Caco-2 (cell line): ENCODE data around the gene MYADML2. TPM values are rescaled to one million over a fixed set of nuclear protein-coding genes. Genes with fewer than 3 reads are reported as not detected.

Experiments used
- BruUV-seq: library from RNA; stranded (reverse); fragments of 400-500 nt; replicated peaks from 2 replicates; lab custom pipeline; 2021; lab: Mats Ljungman, UMichigan
- CTCF ChIA-PET: fragments of 300-600 bp; sonication (Branson Sonifier 250); formaldehyde crosslinking; loops from one replicate; lab custom pipeline; 2022; ENCODE audit warnings: antibody characterized with exemption; lab: Charles Lee
- POLR2A ChIA-PET: fragments of 300-600 bp; sonication (Branson Sonifier 250); formaldehyde crosslinking; loops from one replicate; lab custom pipeline; 2022; ENCODE audit warnings: antibody characterized with exemption; lab: Charles Lee
- DNase-seq, 2 experiments: peaks; one replicate each; pipeline versions ENCODE4 v3.0.0 to v3.0.0-alpha.2; 2020 to 2022
- H3K27me3 ChIP-seq: replicated peaks from 2 replicates; pipeline ENCODE4 v1.6.0; 2011; ENCODE audit warnings: low read length; ENCODE audit not compliant: control insufficient read depth, insufficient read depth
- H3K36me3 ChIP-seq: 2 replicates; pipeline ENCODE4 v1.5.1; 2011; ENCODE audit warnings: low read length; ENCODE audit not compliant: control insufficient read depth, insufficient read depth
- H3K4me1 ChIP-seq: fragments of 250-450 bp; sonication (Bioruptor Pico); 2 replicates; pipeline ENCODE4 v1.5.1; 2020; ENCODE audit warnings: mild to moderate bottlenecking
- H3K4me3 ChIP-seq: 2 replicates; pipeline ENCODE4 v1.5.1; 2011; ENCODE audit warnings: low read depth, mild to moderate bottlenecking, control low read depth, low read length
- H3K9me3 ChIP-seq: fragments of 250-450 bp; sonication (Bioruptor Pico); 2 replicates; pipeline ENCODE4 v1.5.1; 2020; ENCODE audit warnings: mild to moderate bottlenecking, moderate library complexity
- H3K27ac Mint-ChIP-seq: one replicate; pipeline ENCODE4 v1.8.0; 2022; ENCODE audit warnings: mixed read lengths; ENCODE audit not compliant: unreplicated experiment
- H3K27me3 Mint-ChIP-seq: one replicate; pipeline ENCODE4 v1.8.0; 2022; ENCODE audit warnings: mixed read lengths; ENCODE audit not compliant: insufficient read depth, unreplicated experiment
- H3K36me3 Mint-ChIP-seq: one replicate; pipeline ENCODE4 v1.8.0; 2022; ENCODE audit warnings: mild to moderate bottlenecking, mixed read lengths; ENCODE audit not compliant: insufficient read depth, unreplicated experiment
- H3K4me1 Mint-ChIP-seq: one replicate; pipeline ENCODE4 v1.8.0; 2022; ENCODE audit warnings: low read depth, mixed read lengths; ENCODE audit not compliant: unreplicated experiment
- H3K4me3 Mint-ChIP-seq: one replicate; pipeline ENCODE4 v1.8.0; 2022; ENCODE audit warnings: mild to moderate bottlenecking, moderate library complexity, mixed read lengths; ENCODE audit not compliant: unreplicated experiment
- H3K9me3 Mint-ChIP-seq: one replicate; pipeline ENCODE4 v1.8.0; 2022; ENCODE audit warnings: mixed read lengths; ENCODE audit not compliant: unreplicated experiment
- CTCF ChIP-seq, 2 experiments: fragments of 200-600 bp in 1 of 2; IDR thresholded peaks; 1 replicate in 1 of 2; 2 replicates in 1 of 2; pipeline versions ENCODE4 v1.5.1 to v1.8.0; 2011 to 2022; ENCODE audit warnings: antibody characterized with exemption in 1 of 2, control low read depth in 1 of 2, inconsistent platforms in 1 of 2, low read depth in 1 of 2, low read length in 1 of 2, mild to moderate bottlenecking in 1 of 2, moderate library complexity in 1 of 2; ENCODE audit not compliant: insufficient read depth in 1 of 2, severe bottlenecking in 1 of 2, unreplicated experiment in 1 of 2
- intact Hi-C: fragments of 100-400 bp; cut with micrococcal nuclease; formaldehyde crosslinking; loops from one replicate; pipeline ENCODE4 v1.10.0; 2022; ENCODE audit not compliant: unreplicated experiment
- total RNA-seq: library from RNA; stranded (reverse); gene quantifications from 2 replicates; pipeline ENCODE4 v1.2.3, GENCODE V29; 2022

Gene MYADML2
- total RNA-seq, 1 experiment from 2014 or later = not detected

- peak; percentile 90 to 96 for DNase-seq
- H3K27me3 ChIP-seq = no peaks in the 10 kb centered on the region
- Mint-ChIP-seq H3K27me3 (no peaks in the 10 kb centered on the region), H3K4me3 (peak within 1 kb of the TSS; percentile 98), H3K36me3 (peaks cover 48% of the 10 kb centered on the region), H3K4me1 (peaks cover 5% of the 10 kb centered on the region), H3K9me3 (no peaks in the 10 kb centered on the region), H3K27ac (peak within 1 kb of the TSS; percentile 97)
- peaks cover 8% of the 10 kb centered on the region; the same call in 1 of the 2 replicates for H3K4me1 ChIP-seq
- no peaks in the 10 kb centered on the region for H3K36me3 ChIP-seq
- intact Hi-C loops = loop anchor here (1.0 kb wide), 1 partner anchor 46 kb away; the partner anchor contains the start of gene LRRC45
- peaks cover 11% of the 10 kb centered on the region for H3K9me3 ChIP-seq
- ChIA-PET CTCF (interaction anchor here (0.5 to 1.4 kb wide), 3 partner anchors 9 to 43 kb away, joined by 3 to 11 read pairs (median 5); no protein-coding TSS in a partner anchor), POLR2A (interaction anchor here (0.5 to 1.0 kb wide), 5 partner anchors 9 to 121 kb away, joined by 3 to 7 read pairs (median 7); no protein-coding TSS in a partner anchor)
- TF ChIP-seq CTCF (IDR thresholded peaks at IDR 0.05; ENCODE audit: insufficient read depth in 1 of 2, low read depth in 1 of 2, low read length in 1 of 2, severe bottlenecking in 1 of 2, unreplicated experiment in 1 of 2) = no peak
- BruUV-seq = no TSS peak
- peak within 1 kb of the TSS; percentile 79 for H3K4me3 ChIP-seq
Observed at GRCh38 chr17:81977211-81977808, 30.3 kb upstream of the MYADML2 start, which contains the start of gene ASPSCR1. Gene ASPSCR1, plus strand, starts transcription at chr17:81977629. Its CDS starts 18 bp downstream, at chr17:81977647.

- Histone ChIP-seq H3K4me1 (peaks cover 8% of the 10 kb centered on the region; the same call in 1 of the 2 replicates), H3K36me3 (no peaks in the 10 kb centered on the region), H3K4me3 (peak overlapping the region; percentile 79), H3K27me3 (no peaks in the 10 kb centered on the region), H3K9me3 (peaks cover 12% of the 10 kb centered on the region)
- DNase-seq = peak; percentile 65 to 72
- ChIA-PET CTCF (interaction anchor here (0.5 to 1.4 kb wide), 3 partner anchors 8 to 43 kb away, joined by 3 to 11 read pairs (median 5); no protein-coding TSS in a partner anchor), POLR2A (interaction anchor here (0.5 to 1.0 kb wide), 5 partner anchors 9 to 120 kb away, joined by 3 to 7 read pairs (median 7); no protein-coding TSS in a partner anchor)
- H3K4me3 Mint-ChIP-seq = peak overlapping the region; percentile 98
- TSS peak; percentile 67 for BruUV-seq
- peaks cover 5% of the 10 kb centered on the region for H3K4me1 Mint-ChIP-seq
- H3K36me3 Mint-ChIP-seq = peaks cover 42% of the 10 kb centered on the region
- no peak for TF ChIP-seq CTCF (IDR thresholded peaks at IDR 0.05; ENCODE audit: insufficient read depth in 1 of 2, low read depth in 1 of 2, low read length in 1 of 2, severe bottlenecking in 1 of 2, unreplicated experiment in 1 of 2)
- no peaks in the 10 kb centered on the region for H3K27me3 Mint-ChIP-seq
- no peaks in the 10 kb centered on the region for H3K9me3 Mint-ChIP-seq
- peak overlapping the region; percentile 97 for H3K27ac Mint-ChIP-seq
- intact Hi-C loops = loop anchor here (1.0 kb wide), 2 partner anchors 8 to 47 kb away; partner anchors contain the start of gene LRRC45
Observed at GRCh38 chr17:81976332-81977210, 29.5 kb upstream of the MYADML2 start.

- H3K27me3 Mint-ChIP-seq = no peaks in the 10 kb centered on the region
- CTCF ChIA-PET = no interaction called here
- POLR2A ChIA-PET = no interaction called here
Observed at GRCh38 chr17:81973432-81973831, 26.4 kb upstream of the MYADML2 start.

More at GRCh38 chr17:81973432-81973831, 26.4 kb upstream of the MYADML2 start:
- intact Hi-C loops = no loop called here
- no peak for TF ChIP-seq CTCF (IDR thresholded peaks at IDR 0.05; ENCODE audit: insufficient read depth in 1 of 2, low read depth in 1 of 2, low read length in 1 of 2, severe bottlenecking in 1 of 2, unreplicated experiment in 1 of 2)
- DNase-seq = no peak
- Mint-ChIP-seq H3K4me1 (peaks cover 11% of the 10 kb centered on the region), H3K27ac (no peak overlapping the region), H3K4me3 (no peak overlapping the region), H3K36me3 (peaks cover 16% of the 10 kb centered on the region), H3K9me3 (no peaks in the 10 kb centered on the region)
- Histone ChIP-seq H3K27me3 (no peaks in the 10 kb centered on the region), H3K4me1 (peaks cover 21% of the 10 kb centered on the region), H3K9me3 (peaks cover 12% of the 10 kb centered on the region), H3K36me3 (no peaks in the 10 kb centered on the region), H3K4me3 (no peak overlapping the region)
- BruUV-seq = no TSS peak
